ENCODE measurements around the gene TMEM163.

DNA sequence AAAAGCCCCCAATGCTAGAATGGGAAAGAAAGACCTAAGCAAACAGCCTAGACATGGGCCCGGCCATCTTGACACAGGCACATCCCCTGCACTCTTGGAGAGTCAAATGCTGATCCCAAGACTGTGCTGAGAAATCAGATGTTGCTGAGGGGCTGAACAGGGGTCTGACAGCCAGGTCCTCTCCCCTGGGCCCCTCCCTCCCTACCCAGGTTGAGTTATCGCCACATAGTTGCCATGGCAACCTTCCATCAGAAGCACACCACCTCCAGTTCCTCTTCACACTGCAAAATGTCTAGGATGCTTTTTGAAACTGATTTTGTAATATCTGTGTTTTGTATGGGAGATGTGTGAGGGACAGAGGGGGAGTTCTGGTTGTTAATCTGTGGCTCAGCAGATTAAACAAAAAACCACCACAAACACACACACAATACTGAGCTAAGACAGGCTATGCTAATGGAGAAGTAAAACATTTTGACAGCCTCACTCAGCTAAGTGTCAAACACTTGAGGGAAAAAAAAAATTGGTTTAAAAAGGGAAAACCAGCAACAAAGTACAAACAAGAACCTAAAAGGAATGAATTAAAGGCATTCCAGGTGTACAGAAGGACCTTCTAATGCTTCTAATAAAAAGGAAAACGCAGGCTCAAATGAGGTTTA, 88.2 kb downstream of the TMEM163 start:
- TF ChIP-seq, protein P1, sequence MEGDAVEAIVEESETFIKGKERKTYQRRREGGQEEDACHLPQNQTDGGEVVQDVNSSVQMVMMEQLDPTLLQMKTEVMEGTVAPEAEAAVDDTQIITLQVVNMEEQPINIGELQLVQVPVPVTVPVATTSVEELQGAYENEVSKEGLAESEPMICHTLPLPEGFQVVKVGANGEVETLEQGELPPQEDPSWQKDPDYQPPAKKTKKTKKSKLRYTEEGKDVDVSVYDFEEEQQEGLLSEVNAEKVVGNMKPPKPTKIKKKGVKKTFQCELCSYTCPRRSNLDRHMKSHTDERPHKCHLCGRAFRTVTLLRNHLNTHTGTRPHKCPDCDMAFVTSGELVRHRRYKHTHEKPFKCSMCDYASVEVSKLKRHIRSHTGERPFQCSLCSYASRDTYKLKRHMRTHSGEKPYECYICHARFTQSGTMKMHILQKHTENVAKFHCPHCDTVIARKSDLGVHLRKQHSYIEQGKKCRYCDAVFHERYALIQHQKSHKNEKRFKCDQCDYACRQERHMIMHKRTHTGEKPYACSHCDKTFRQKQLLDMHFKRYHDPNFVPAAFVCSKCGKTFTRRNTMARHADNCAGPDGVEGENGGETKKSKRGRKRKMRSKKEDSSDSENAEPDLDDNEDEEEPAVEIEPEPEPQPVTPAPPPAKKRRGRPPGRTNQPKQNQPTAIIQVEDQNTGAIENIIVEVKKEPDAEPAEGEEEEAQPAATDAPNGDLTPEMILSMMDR (IDR thresholded peaks at IDR 0.05; ENCODE audit: low read depth, low read length) = no peak
- TF ChIP-seq, protein P2, sequence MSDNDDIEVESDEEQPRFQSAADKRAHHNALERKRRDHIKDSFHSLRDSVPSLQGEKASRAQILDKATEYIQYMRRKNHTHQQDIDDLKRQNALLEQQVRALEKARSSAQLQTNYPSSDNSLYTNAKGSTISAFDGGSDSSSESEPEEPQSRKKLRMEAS (IDR thresholded peaks at IDR 0.05; ENCODE audit: low read depth, low read length) = no peak

Measured in NB4 (cell line).